Measurements from ENCODE around the gene L3MBTL2.

Gene L3MBTL2

DNA sequence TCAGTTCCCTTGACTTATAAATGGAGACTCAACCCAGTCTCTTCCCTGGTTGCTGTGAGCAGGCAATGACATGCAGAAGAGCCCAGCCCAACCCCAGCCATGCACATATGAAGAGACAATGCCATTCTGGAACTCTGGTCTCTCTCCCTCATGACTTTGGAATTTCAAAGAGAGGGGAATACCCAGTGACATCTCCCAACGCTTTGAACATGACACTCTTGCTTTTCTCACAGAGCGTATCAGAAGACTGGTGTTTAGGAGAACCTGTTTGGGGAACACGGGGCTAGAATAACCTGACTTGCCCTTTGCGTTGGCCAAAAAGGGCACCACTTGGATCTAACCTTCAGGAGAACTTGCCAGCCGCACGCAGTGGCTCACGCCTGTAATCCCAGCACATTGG is 68.0 kb downstream of the L3MBTL2 start:
- DNase-seq (ENCODE audit: low spot score): no peak

DNA sequence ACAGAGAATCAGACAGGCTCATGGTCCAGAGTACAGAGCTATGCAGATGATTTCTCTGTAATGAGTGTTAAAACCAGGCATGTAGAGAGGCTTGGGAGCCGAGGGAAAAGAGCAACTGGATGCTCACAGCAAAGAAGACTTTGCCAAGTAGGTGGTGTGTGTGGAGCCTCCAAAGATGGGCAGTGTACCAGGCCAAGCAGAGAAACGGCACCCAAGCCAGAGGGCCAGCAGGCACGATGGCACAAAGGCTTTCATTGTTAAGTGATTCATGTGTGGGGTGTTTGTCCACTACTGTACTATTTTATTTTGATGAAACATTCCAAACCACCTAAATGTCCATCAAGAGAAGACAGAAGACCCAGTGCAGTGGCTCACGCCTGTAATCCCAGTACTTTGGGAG is 69.7 kb downstream of the L3MBTL2 start:
- peak; percentile 70 for DNase-seq (ENCODE audit: low spot score)

DNA sequence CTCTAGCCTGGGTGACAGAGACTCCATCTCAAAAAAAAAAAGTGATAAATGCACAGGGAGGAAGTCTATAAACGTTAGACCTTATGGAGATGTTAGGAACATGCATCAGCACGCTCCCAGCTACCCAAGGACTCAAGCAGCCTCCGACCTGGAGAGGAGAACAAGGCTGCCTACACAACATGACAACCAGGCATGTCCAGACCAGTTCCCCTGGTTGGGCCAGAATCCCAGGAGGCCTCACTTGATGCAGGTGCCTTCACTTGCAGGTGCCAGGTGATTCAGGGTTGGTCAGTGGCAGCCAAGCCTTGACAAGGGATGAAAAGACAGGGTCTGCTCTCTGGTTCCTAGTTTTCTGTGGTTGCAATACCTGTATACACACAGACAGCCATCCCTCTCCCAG is 75.0 kb downstream of the L3MBTL2 start:
- no peak for DNase-seq (ENCODE audit: low spot score)

DNA sequence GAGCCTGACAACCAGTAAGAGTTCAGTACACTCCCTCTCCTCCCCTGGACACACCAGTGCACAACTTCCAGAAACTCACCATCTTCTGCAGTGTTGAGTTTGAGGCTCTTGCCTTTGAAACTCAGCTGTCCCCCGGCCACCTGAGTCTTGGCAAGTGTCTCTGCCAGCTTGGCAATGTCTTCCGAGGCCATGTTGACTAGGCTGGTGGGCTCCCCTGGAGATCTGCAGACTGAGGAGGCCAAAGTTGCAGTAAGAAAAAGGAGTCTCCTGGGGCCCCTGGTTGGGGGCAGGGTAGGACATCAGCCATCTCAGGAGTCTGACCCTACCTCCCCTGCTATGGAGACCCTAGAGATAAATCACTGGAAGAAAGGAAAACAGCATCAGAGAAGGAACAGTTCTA is 75.7 kb downstream of the L3MBTL2 start:
- no peak for DNase-seq (ENCODE audit: low spot score)

Measured in COLO829 (cell line).